H1 (cell line): ENCODE results near the gene CYP2A6. TPM values are rescaled to one million over a fixed set of nuclear protein-coding genes. Genes with fewer than 3 reads are reported as not detected.

ENCODE experiments used
- CHD7 ChIP-seq: fragments of 300-600 bp; sonication (generic); IDR thresholded peaks from 2 replicates; pipeline ENCODE4 v1.7.1; 2012; ENCODE audit warnings: low read length, moderate library complexity, mild to moderate bottlenecking, inconsistent platforms; ENCODE audit not compliant: insufficient replicate concordance
- CTCF ChIP-seq, 3 experiments: IDR thresholded peaks; 1 replicate in 2 of 3; 2 replicates in 1 of 3; pipeline versions ENCODE4 v1.5.1 to v1.6.1; 2011; ENCODE audit warnings: low read length in 3 of 3, mild to moderate bottlenecking in 3 of 3, inconsistent platforms in 2 of 3, low read depth in 1 of 3, moderate library complexity in 1 of 3; ENCODE audit not compliant: insufficient read depth in 1 of 3; ENCODE audit errors: control extremely low read depth in 1 of 3
- JUN ChIP-seq: IDR thresholded peaks from 2 replicates; pipeline ENCODE4 v1.6.1; 2011; ENCODE audit warnings: low read depth, mild to moderate bottlenecking, improper control_type of control experiment, low read length
- POLR2AphosphoS5 ChIP-seq: IDR thresholded peaks from 2 replicates; pipeline ENCODE4 v1.6.1; 2011; ENCODE audit warnings: low read depth, low read length
- SIN3A ChIP-seq, 2 experiments: IDR thresholded peaks in 1 of 2; conservative IDR thresholded peaks in 1 of 2; 2 replicates each; pipeline ENCODE4 v1.6.1; 2011 to 2012; ENCODE audit warnings: low read length in 2 of 2, improper control_type of control experiment in 1 of 2, low read depth in 1 of 2, mild to moderate bottlenecking in 1 of 2
- SP1 ChIP-seq: IDR thresholded peaks from 2 replicates; pipeline ENCODE4 v1.6.1; 2011; ENCODE audit warnings: low read depth, low read length
- TAF1 ChIP-seq: IDR thresholded peaks from 2 replicates; pipeline ENCODE4 v1.6.1; 2011; ENCODE audit warnings: mild to moderate bottlenecking, low read depth, low read length
- polyA plus RNA-seq, 7 experiments: library from polyadenylated mRNA; depleted of rRNA in 3 of 7; stranded (reverse) in 5 of 7; unstranded in 2 of 7; fragments of >200 nt in 5 of 7; fragments of 200-250 nt in 2 of 7; gene quantifications; 1 replicate in 5 of 7; 2 replicates in 1 of 7; 4 replicates in 1 of 7; pipeline versions ENCODE4 v1.2.1 to v1.2.3, GENCODE V29; 2011 to 2013; ENCODE audit warnings: missing spikeins in 2 of 7, mixed read lengths in 2 of 7
- total RNA-seq: library from RNA; stranded (reverse); fragmentation: NEBNext Ultra II Directional; extraction: Animal tissue kit (Norgen Biotek cat#: 25700); gene quantifications from 2 replicates; pipeline ENCODE4 v1.2.1, GENCODE V29; 2021

CYP2A6 gene
- total and polyA plus RNA-seq, 2 of the 8 experiments (the other 6 are each of a cell fraction or from before 2014, with no cell fraction given) = 0.33 TPM; not detected in 1

DNA sequence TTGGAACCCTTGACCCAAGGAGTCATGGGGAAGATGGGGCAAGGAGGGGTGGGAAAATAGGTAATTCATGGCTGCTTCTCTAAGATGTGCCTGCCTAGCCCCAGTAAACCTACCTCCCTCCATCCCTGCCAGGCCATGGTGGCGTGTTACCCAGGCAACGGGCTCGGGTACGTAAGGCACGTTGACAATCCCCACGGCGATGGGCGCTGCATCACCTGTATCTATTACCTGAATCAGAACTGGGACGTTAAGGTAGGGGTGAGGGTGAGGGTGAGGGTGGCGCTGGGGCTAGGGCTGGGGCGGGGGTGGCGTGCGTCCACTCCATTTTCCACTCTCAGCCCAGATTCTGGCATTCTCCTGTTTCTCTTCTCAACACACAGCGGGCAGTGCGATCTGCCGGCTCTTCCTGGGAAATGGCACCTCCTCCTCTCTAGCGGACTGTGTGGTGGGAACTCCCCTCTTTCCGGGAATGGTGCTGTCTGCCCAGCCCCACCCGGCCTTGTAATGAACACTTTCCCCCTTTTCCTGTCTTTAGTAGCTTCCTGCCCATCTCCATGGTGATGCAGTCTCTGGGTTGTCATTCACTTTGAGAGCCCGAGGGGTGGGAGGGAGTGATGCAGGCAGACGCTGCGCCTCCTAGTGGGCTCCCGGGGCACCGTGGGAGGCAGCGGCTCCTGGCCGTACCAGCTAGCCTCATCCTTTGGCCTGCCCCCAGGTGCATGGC, 43.7 kb downstream of the CYP2A6 start (continued):
- no peak for TF ChIP-seq CHD7
- TF ChIP-seq TAF1 = 0 out of 2 replicates have a peak, but pooled peaks have one; percentile 28
- TF ChIP-seq CTCF (IDR thresholded peaks at IDR 0.05; ENCODE audit: control extremely low read depth in 1 of 3, insufficient read depth in 1 of 3, low read depth in 1 of 3, low read length in 3 of 3) = peak; percentile 84 to 98 (median 98)
- no peak for TF ChIP-seq JUN
- peak; percentile 84 for TF ChIP-seq SP1
- peak; percentile 64 to 92; a peak in 2 of 4 replicates for TF ChIP-seq SIN3A (conservative IDR thresholded peaks at IDR 0.05 in 1 of 2, IDR thresholded peaks at IDR 0.05 in 1 of 2; ENCODE audit: low read depth in 1 of 2, low read length in 2 of 2)
- peak; percentile 58 for TF ChIP-seq POLR2AphosphoS5
